MM.1S (cell line): Measurements from ENCODE around the gene EMC6.
A peak's percentile ranks its signal among the peaks of the same experiment; 100 is the strongest.

Source experiments
- DNase-seq: peaks from one replicate; pipeline ENCODE4 v3.0.0-alpha.2; 2015
- H2AFZ ChIP-seq: fragments of 300-600 bp; sonication (generic); 2 replicates; pipeline ENCODE4 v1.6.0; 2016; ENCODE audit warnings: antibody characterized with exemption, low read length
- H3F3A ChIP-seq: fragments of 300-600 bp; sonication (generic); 2 replicates; pipeline ENCODE4 v1.6.1; 2016; ENCODE audit warnings: mild to moderate bottlenecking, antibody characterized with exemption, low read length, moderate library complexity, mixed read lengths; ENCODE audit not compliant: insufficient read depth
- H3K27ac ChIP-seq: fragments of 300-600 bp; sonication (generic); 2 replicates; pipeline ENCODE4 v1.5.1; 2016; ENCODE audit warnings: mild to moderate bottlenecking, low read length
- H3K27me3 ChIP-seq: fragments of 300-600 bp; sonication (generic); replicated peaks from 2 replicates; pipeline ENCODE4 v1.6.0; 2016; ENCODE audit warnings: low read length; ENCODE audit not compliant: insufficient read depth
- H3K36me3 ChIP-seq: fragments of 300-600 bp; sonication (generic); replicated peaks from 2 replicates; pipeline ENCODE4 v1.6.1; 2016; ENCODE audit warnings: mild to moderate bottlenecking, low read length, mixed read lengths; ENCODE audit not compliant: insufficient read depth
- H3K4me1 ChIP-seq: fragments of 300-600 bp; sonication (generic); 2 replicates; pipeline ENCODE4 v1.6.1; 2016; ENCODE audit warnings: low read length, mixed read lengths
- H3K4me2 ChIP-seq: fragments of 300-600 bp; sonication (generic); 2 replicates; pipeline ENCODE4 v1.6.0; 2016; ENCODE audit warnings: low read depth, low read length
- H3K4me3 ChIP-seq: fragments of 300-600 bp; sonication (generic); 2 replicates; pipeline ENCODE4 v1.5.1; 2016; ENCODE audit warnings: low read length, mixed read lengths
- H3K79me2 ChIP-seq: fragments of 300-600 bp; sonication (generic); 2 replicates; pipeline ENCODE4 v1.6.1; 2016; ENCODE audit warnings: mixed run types, low read length, mixed read lengths
- H3K9ac ChIP-seq: fragments of 300-600 bp; sonication (generic); 2 replicates; pipeline ENCODE4 v1.6.1; 2016; ENCODE audit warnings: low read length, mixed read lengths
- H3K9me2 ChIP-seq: fragments of 300-600 bp; sonication (generic); replicated peaks from 2 replicates; pipeline ENCODE4 v1.6.1; 2016; ENCODE audit warnings: mild to moderate bottlenecking, low read length, mixed read lengths; ENCODE audit not compliant: insufficient read depth
- H3K9me3 ChIP-seq: fragments of 300-600 bp; sonication (generic); replicated peaks from 2 replicates; pipeline ENCODE4 v1.6.1; 2016; ENCODE audit warnings: mild to moderate bottlenecking, low read length, mixed read lengths; ENCODE audit not compliant: insufficient read depth
- H4K20me1 ChIP-seq: fragments of 300-600 bp; sonication (generic); 2 replicates; pipeline ENCODE4 v1.6.1; 2016; ENCODE audit warnings: mild to moderate bottlenecking, low read length, moderate library complexity, mixed read lengths; ENCODE audit not compliant: insufficient read depth
- EZH2 ChIP-seq: fragments of 300-600 bp; sonication (generic); optimal IDR thresholded peaks from 2 replicates; pipeline ENCODE3; 2017; ENCODE audit warnings: low read depth, mild to moderate bottlenecking, antibody characterized with exemption, low read length, mixed read lengths
- EZH2phosphoT487 ChIP-seq: fragments of 300-600 bp; sonication (generic); IDR thresholded peaks from 2 replicates; pipeline ENCODE4 v1.6.1; 2018; ENCODE audit warnings: antibody characterized with exemption, low read length
- TF ChIP-seq, protein P1 (sequence below): fragments of 300-600 bp; sonication (generic); IDR thresholded peaks from 2 replicates; pipeline ENCODE4 v1.5.1; 2016; ENCODE audit warnings: antibody characterized with exemption, low read length, mixed read lengths

EMC6 gene

GRCh38 chr17:3658784-3659449 lies 9.7 kb upstream of the EMC6 start:
- H3K9me3 ChIP-seq, result no peaks in the 10 kb centered on the region
- no peaks in the 10 kb centered on the region for H3K27me3 ChIP-seq
- H2AFZ ChIP-seq, result no peak overlapping the region
- no peak overlapping the region for H3K4me2 ChIP-seq
- no peaks in the 10 kb centered on the region for H3K4me1 ChIP-seq
- H3K9ac ChIP-seq, result no peak overlapping the region
- no peaks in the 10 kb centered on the region for H3K9me2 ChIP-seq
- TF ChIP-seq, protein P1, sequence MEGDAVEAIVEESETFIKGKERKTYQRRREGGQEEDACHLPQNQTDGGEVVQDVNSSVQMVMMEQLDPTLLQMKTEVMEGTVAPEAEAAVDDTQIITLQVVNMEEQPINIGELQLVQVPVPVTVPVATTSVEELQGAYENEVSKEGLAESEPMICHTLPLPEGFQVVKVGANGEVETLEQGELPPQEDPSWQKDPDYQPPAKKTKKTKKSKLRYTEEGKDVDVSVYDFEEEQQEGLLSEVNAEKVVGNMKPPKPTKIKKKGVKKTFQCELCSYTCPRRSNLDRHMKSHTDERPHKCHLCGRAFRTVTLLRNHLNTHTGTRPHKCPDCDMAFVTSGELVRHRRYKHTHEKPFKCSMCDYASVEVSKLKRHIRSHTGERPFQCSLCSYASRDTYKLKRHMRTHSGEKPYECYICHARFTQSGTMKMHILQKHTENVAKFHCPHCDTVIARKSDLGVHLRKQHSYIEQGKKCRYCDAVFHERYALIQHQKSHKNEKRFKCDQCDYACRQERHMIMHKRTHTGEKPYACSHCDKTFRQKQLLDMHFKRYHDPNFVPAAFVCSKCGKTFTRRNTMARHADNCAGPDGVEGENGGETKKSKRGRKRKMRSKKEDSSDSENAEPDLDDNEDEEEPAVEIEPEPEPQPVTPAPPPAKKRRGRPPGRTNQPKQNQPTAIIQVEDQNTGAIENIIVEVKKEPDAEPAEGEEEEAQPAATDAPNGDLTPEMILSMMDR, result no peak
- TF ChIP-seq EZH2 (no peak), EZH2phosphoT487 (no peak)
- no peak overlapping the region for H3K27ac ChIP-seq
- H4K20me1 ChIP-seq, result no peaks in the 10 kb centered on the region
- peak; percentile 1 for DNase-seq
- H3K79me2 ChIP-seq, result no peaks in the 10 kb centered on the region
- H3K36me3 ChIP-seq, result no peaks in the 10 kb centered on the region
- H3K4me3 ChIP-seq, result no peak overlapping the region
- no peaks in the 10 kb centered on the region for H3F3A ChIP-seq

GRCh38 chr17:3659541-3660111 lies 9.0 kb upstream of the EMC6 start:
- no peaks in the 10 kb centered on the region for H3K27me3 ChIP-seq
- H3K4me3 ChIP-seq, result no peak overlapping the region
- no peaks in the 10 kb centered on the region for H3F3A ChIP-seq
- DNase-seq, result peak; percentile 3
- H3K9me3 ChIP-seq, result no peaks in the 10 kb centered on the region
- no peaks in the 10 kb centered on the region for H3K4me1 ChIP-seq
- TF ChIP-seq, protein P1, result no peak
- no peak for TF ChIP-seq EZH2
- TF ChIP-seq EZH2phosphoT487, result no peak
- no peak overlapping the region for H3K4me2 ChIP-seq
- no peaks in the 10 kb centered on the region for H3K9me2 ChIP-seq
- H3K27ac ChIP-seq, result no peak overlapping the region
- no peaks in the 10 kb centered on the region for H3K36me3 ChIP-seq
- no peak overlapping the region for H2AFZ ChIP-seq
- no peaks in the 10 kb centered on the region for H4K20me1 ChIP-seq
- H3K9ac ChIP-seq, result no peak overlapping the region
- H3K79me2 ChIP-seq, result no peaks in the 10 kb centered on the region

- Histone ChIP-seq H3K27me3 (no peaks in the 10 kb centered on the region), H2AFZ (no peak overlapping the region), H3K9me3 (no peaks in the 10 kb centered on the region), H4K20me1 (no peaks in the 10 kb centered on the region), H3K9ac (no peak overlapping the region), H3F3A (no peaks in the 10 kb centered on the region), H3K27ac (no peak overlapping the region), H3K79me2 (no peaks in the 10 kb centered on the region), H3K4me1 (no peaks in the 10 kb centered on the region), H3K4me3 (no peak overlapping the region), H3K4me2 (no peak overlapping the region), H3K9me2 (no peaks in the 10 kb centered on the region), H3K36me3 (no peaks in the 10 kb centered on the region)
- DNase-seq, result no peak
- TF ChIP-seq EZH2phosphoT487 (no peak), EZH2 (no peak)
- TF ChIP-seq, protein P1, result no peak
These were observed 8.2 kb upstream of the EMC6 start for GRCh38 chr17:3660311-3660891.
